ENCODE results near the gene H1-8.

H1-8 gene

GRCh38 chr3:129594907-129595390, 52.0 kb downstream of the H1-8 start:
- DNase-seq (ENCODE audit: extremely low spot score): no peak
- TF ChIP-seq, protein P1, sequence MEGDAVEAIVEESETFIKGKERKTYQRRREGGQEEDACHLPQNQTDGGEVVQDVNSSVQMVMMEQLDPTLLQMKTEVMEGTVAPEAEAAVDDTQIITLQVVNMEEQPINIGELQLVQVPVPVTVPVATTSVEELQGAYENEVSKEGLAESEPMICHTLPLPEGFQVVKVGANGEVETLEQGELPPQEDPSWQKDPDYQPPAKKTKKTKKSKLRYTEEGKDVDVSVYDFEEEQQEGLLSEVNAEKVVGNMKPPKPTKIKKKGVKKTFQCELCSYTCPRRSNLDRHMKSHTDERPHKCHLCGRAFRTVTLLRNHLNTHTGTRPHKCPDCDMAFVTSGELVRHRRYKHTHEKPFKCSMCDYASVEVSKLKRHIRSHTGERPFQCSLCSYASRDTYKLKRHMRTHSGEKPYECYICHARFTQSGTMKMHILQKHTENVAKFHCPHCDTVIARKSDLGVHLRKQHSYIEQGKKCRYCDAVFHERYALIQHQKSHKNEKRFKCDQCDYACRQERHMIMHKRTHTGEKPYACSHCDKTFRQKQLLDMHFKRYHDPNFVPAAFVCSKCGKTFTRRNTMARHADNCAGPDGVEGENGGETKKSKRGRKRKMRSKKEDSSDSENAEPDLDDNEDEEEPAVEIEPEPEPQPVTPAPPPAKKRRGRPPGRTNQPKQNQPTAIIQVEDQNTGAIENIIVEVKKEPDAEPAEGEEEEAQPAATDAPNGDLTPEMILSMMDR (IDR thresholded peaks at IDR 0.05; ENCODE audit: control extremely low read depth, extremely low read depth, low read depth, missing control alignments): no peak
- CTCF ChIA-PET: interaction anchor here (1.0 to 1.9 kb wide), 3 partner anchors 8 to 124 kb away, joined by 3 to 7 read pairs (median 5); no protein-coding TSS in a partner anchor
- POLR2A ChIA-PET: no interaction called here

DNA sequence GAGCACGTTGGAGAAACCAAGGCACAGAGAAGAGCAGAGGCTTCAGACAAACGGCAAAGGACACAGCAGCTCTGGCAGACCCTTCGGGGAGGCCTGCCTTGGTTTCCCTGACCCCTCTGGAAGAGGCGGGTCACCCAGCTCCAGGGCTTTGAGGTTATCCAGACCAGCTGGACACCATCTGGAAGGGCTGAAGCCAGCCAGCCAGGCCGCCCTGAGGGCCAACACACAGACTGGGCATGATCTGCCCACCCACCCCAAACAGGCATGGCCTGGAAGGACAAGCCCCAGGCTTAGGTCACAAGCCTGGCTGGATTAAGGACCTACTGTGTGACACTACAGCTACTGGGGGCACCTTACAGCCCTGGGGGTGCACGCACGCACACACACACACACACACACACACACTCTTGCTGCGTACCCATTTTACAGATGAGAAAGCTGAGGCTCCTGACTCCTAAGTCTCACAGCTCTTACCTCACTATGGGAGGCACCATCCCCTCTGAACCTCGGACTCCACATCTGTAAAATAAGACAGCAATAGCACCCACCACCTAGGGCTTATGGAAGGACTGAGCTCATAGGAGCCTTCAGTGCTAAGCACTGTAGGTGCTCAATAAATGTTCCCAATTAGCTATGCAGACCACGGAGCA, 52.7 kb downstream of the H1-8 start:
- ChIA-PET POLR2A (interaction anchor here (0.5 kb wide), 1 partner anchor 30 kb away, joined by 3 read pairs; no protein-coding TSS in a partner anchor), CTCF (interaction anchor here (1.0 kb wide), 1 partner anchor 32 kb away, joined by 4 read pairs; no protein-coding TSS in a partner anchor)
- DNase-seq (ENCODE audit: extremely low spot score): no peak
- TF ChIP-seq, protein P1 (IDR thresholded peaks at IDR 0.05; ENCODE audit: control extremely low read depth, extremely low read depth, low read depth, missing control alignments): no peak

- ChIA-PET CTCF (interaction anchor here (1.0 to 1.6 kb wide), 2 partner anchors 31 to 106 kb away, joined by 3 to 4 read pairs; no protein-coding TSS in a partner anchor), POLR2A (interaction anchor here (0.5 kb wide), 1 partner anchor 31 kb away, joined by 3 read pairs; no protein-coding TSS in a partner anchor)
- TF ChIP-seq, protein P1 (IDR thresholded peaks at IDR 0.05; ENCODE audit: control extremely low read depth, extremely low read depth, low read depth, missing control alignments): no peak
- DNase-seq (ENCODE audit: extremely low spot score): no peak
These were observed 53.5 kb downstream of the H1-8 start for GRCh38 chr3:129596194-129597086.

DNA sequence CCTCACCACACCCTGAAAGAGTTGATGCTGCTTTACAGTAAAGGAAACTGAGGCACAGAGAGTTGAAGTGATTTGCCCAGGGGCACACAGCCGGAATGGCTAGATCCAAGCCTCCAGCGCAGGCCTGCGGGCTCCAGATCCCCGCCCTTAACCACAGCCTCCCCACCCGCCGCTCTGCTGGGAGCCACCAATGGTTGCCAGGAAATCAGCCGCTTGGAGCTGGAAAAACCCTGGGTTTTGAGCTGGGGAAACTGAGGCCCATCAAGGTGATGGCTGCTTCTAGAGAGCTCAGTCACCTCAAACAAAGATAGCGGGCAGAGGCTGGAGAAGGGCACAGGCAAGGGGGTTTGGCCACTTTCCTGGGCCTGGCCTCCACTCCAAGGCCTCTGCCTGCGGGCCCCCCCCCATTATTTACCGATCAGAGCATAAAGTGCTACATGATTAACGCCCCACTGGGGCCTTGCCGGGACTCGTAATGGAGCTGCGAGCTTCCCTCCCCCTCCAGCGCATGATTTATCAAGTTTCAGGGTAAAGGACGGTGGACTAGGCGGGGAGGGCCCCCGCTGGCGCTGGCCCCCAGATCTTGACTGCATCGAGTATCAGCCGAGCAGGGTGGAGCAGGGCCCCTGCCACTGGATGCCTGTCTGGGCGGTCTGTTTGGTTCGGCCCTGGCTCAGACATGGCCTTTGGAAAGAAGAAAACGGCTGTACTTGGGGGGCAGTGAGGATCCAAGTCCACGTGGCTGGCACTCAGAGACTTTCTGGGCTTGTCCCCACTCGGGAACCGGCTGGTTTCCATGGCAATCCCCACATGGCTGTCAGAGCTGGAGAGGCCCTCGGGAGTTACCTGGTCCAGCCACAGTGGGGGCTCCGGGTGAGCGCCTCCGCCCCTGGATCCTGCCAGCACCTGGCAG, 54.4 kb downstream of the H1-8 start:
- ChIA-PET POLR2A (no interaction called here), CTCF (interaction anchor here (1.6 kb wide), 1 partner anchor 107 kb away, joined by 3 read pairs; no protein-coding TSS in a partner anchor)
- TF ChIP-seq, protein P1 (IDR thresholded peaks at IDR 0.05; ENCODE audit: control extremely low read depth, extremely low read depth, low read depth, missing control alignments): no peak
- no peak for DNase-seq (ENCODE audit: extremely low spot score)

DNA sequence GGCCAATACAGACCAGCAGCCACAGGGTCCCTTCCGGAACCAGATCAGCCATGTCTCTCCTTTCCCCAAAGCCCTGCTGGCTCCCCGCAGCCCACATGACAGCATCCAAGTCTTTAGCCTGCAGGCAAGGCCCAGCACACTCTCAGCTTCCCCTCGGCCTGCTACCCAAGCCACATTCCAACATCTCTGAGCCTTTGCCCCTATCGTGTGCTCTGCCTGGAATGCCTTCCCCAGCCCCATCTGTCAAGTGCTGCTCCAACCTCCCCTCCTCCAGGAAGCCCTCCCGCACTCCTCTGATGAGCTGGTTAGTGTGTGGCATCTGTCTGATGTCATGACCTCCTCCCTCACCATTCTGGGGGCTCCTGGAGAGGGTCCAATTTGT, 55.0 kb downstream of the H1-8 start:
- TF ChIP-seq, protein P1 (IDR thresholded peaks at IDR 0.05; ENCODE audit: control extremely low read depth, extremely low read depth, low read depth, missing control alignments): no peak
- DNase-seq (ENCODE audit: extremely low spot score): no peak
- CTCF ChIA-PET: interaction anchor here (1.6 kb wide), 1 partner anchor 108 kb away, joined by 3 read pairs; no protein-coding TSS in a partner anchor
- POLR2A ChIA-PET: no interaction called here
